GM21786 (cell line): ENCODE measurements around the gene PAPPA.

Source experiments
- ATAC-seq: cut with Tn5 transposase; IDR thresholded peaks from one replicate; pipeline ENCODE4 v1.9.1; 2021; ENCODE audit not compliant: unreplicated experiment

The PAPPA gene

DNA sequence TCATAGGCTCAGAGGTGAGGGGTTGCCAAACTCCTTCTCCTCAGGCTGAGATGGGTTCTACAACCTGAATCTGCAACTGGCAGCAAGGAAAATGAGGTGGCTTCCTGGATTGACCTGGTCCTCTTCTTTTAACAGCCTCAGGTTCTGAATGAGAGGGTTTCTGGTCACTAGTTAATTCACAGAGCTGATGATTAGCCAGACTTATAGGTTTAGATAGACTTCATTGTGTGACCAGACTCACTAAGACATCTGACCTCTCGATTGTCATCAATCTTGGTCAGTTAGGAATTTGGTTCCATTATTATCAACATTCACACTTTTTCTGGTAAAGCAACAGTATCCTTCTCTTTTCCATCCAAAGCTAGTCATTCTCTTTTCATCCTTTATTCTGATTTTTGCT is 257.9 kb downstream of the PAPPA start:
- no peak for ATAC-seq

DNA sequence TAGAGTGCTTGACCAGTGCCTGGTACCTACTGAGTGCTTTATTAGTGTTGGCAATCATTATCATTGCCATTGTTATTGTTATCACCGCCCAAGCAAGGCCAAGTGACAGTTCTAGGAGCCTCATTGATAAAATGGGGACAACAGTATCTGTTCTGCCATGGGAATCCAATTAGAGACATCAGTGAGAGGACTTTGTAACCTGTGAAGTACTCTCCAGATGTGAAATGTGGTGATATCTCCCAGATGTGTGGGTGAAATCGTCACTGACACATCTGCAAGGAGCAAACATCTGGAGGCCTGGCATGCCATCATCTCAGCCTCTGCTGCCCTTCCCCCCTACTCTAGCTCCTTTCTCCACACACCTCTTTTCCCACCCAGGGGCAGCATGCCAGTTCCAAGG is 260.8 kb downstream of the PAPPA start:
- no peak for ATAC-seq

- ATAC-seq: no peak
These were observed 262.8 kb downstream of the PAPPA start for GRCh38 chr9:116416421-116416820.

GRCh38 chr9:116417464-116417863 is 263.9 kb downstream of the PAPPA start:
- no peak for ATAC-seq

- no peak for ATAC-seq
These were observed 265.6 kb downstream of the PAPPA start for GRCh38 chr9:116419181-116419580.

DNA sequence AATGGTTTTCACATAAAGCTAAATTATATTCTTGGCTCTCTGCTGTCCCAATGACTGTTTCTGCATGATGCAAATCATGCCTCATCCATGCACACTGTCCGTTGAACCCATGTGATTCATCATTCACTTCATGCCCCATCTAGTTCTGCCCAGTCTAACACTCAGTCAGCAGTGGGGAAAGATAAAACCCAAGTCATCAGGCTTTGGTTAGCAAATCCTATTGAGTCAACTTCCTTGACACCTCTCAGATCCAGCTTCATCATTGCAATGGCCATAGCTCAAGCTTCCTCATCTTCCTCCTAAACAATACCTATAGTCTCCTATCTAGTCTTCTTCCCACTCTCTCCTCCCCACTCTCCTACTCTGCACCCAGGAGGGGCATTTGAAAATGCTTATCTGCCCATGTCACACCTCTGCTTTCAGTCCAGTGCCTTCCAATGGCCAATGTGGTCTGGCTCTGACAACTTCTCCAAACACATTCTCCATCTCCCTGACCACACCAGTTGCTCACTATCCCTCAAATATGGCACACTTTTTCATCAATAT is 267.5 kb downstream of the PAPPA start:
- no peak for ATAC-seq

GRCh38 chr9:116422119-116422979 is 268.8 kb downstream of the PAPPA start:
- ATAC-seq: no peak

GRCh38 chr9:116423149-116423548 is 269.6 kb downstream of the PAPPA start:
- ATAC-seq: no peak

- no peak for ATAC-seq
These were observed 271.7 kb downstream of the PAPPA start for GRCh38 chr9:116425244-116425643.

- no peak for ATAC-seq
These were observed 277.3 kb downstream of the PAPPA start for GRCh38 chr9:116430849-116431248.

DNA sequence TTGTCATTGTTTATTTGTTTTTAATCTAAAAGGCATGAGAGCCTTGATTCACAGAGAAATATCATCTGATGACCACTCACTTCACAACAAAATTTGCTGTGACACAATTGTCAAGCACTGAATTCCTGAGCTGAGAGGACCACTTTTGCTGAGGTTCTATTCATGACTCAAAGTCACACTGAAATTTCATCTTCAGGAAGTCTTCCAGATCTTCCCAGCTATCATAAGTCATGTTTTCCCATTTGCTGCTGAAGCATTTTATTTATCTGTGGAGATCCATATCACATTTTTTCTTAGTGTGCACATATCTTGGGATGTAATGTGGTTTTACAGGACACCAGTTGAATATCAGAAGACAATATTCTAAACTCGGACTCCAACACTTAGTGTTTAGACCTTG is 278.5 kb downstream of the PAPPA start:
- no peak for ATAC-seq

GRCh38 chr9:116434314-116434713 is 280.7 kb downstream of the PAPPA start:
- ATAC-seq: no peak

GRCh38 chr9:116435706-116436105 is 282.1 kb downstream of the PAPPA start:
- no peak for ATAC-seq

DNA sequence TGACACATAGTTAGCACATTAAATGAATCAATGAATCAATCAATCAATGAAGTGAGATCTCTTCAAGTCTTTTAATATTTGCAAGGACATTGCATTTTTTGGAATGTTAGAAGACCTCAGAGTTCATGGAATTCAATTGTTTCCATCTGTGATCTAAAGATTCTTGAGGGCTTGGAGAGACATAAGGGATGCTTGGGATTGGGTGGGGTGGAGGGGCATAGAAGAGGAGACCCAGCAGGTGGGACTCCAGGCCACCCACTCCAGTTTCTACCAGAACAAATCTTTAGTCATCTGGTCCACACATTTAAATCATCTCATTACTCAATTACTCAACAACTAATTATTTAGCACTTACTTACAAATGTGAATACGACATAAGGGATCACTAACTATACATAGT is 282.5 kb downstream of the PAPPA start:
- no peak for ATAC-seq

DNA sequence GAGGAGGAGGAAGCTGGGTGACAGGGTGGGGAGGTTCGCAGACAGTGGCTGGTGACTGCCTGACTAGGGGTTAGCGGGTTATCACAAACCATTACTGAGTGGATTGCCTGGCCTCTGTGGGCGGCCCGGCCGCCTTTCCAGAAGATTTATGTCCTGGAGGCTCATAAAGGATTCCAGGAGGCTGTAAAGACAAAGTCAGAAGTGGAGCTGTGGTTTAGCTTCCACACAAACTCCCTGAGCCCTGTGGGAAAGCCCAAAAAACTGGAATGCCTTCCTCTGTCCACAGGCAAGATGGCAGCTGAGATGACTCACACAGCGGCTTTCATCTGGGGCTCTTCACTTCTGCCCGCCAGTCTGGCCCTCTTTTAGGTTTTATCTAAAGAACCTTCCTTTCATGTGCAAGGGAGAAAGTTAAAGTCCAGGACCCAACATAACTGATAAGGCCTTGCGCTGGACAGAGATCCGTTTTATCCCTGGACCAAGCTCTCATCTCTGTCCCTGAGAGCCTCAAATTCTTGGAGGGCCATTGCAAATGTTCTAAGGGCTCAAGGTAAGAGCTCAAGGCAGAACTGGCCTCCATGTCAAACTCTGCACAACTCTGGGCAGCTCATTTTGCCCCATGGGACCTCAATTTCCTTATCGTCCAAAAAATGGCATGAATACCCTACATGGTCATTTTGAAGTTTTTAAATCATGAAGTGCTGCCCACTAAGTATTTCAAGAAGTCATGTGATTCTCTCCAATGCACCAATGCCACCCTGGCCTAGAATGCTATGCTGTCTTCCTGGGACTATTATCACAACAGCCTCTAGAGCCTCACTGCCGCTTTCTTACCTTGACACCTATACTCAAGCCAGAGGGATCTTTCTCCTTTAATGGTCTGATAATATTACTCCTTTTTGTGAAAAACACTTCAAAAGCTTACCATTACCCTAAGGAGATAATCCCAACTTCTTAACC is 284.1 kb downstream of the PAPPA start:
- ATAC-seq: no peak

GRCh38 chr9:116442528-116442927 is 288.9 kb downstream of the PAPPA start:
- no peak for ATAC-seq

DNA sequence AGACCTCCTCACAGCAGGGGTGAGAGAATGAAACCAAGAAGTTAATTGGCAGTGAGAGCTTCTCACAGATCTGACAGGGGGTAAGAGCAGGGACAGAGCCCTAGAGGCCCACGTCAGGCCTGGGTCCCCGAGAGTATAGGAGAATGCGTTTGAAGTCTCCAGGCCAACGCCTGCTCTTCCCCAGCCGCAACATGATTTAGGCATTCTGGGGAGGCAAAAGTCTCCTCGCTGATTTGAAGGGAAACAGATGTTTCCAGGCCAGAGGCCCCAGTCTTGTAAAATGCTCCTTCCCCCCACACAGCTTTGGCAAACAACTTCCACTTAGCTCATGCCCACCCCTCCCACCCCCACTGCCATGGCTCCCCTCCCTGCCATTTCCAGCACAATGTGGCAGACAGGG is 294.3 kb downstream of the PAPPA start:
- ATAC-seq: no peak

GRCh38 chr9:116448431-116448830 is 294.8 kb downstream of the PAPPA start:
- ATAC-seq: no peak

GRCh38 chr9:116449949-116450348 is 296.4 kb downstream of the PAPPA start:
- no peak for ATAC-seq

- ATAC-seq: peak; percentile 94
These were observed 297.0 kb downstream of the PAPPA start for GRCh38 chr9:116450378-116451139.
